Chondrocyte (in vitro differentiated cells): Measurements from ENCODE around the gene ARX. TPM values are rescaled to one million over a fixed set of nuclear protein-coding genes. Genes with fewer than 3 reads are reported as not detected.

Experiments used
- DNase-seq: peaks from one replicate; pipeline ENCODE4 v3.0.0; 2021; ENCODE audit warnings: mixed read lengths, low spot score
- H3K27ac Mint-ChIP-seq: one replicate; pipeline ENCODE4 v1.8.0; 2021; ENCODE audit warnings: mild to moderate bottlenecking, moderate library complexity, mixed read lengths; ENCODE audit not compliant: unreplicated experiment
- H3K27me3 Mint-ChIP-seq: 2 replicates; pipeline ENCODE4 v1.8.0; 2021; ENCODE audit warnings: low read depth, mixed read lengths
- H3K36me3 Mint-ChIP-seq: 2 replicates; pipeline ENCODE4 v1.8.0; 2021; ENCODE audit warnings: low read depth, mixed read lengths
- H3K4me1 Mint-ChIP-seq: 2 replicates; pipeline ENCODE4 v1.8.0; 2021; ENCODE audit warnings: low read depth, mild to moderate bottlenecking, mixed read lengths
- H3K4me3 Mint-ChIP-seq: one replicate; pipeline ENCODE4 v1.8.0; 2021; ENCODE audit warnings: mild to moderate bottlenecking, moderate library complexity, mixed read lengths; ENCODE audit not compliant: unreplicated experiment
- H3K9me3 Mint-ChIP-seq: 2 replicates; pipeline ENCODE4 v1.8.0; 2021; ENCODE audit warnings: low read depth, mixed read lengths
- total RNA-seq: library from RNA; stranded (reverse); gene quantifications from 3 replicates; pipeline ENCODE4 v1.2.1, GENCODE V29; 2021
- TF ChIP-seq, protein P1 (sequence below): fragments of 200-600 bp; sonication (generic); IDR thresholded peaks from 2 replicates; pipeline ENCODE4 v1.5.0; 2021; ENCODE audit warnings: antibody characterized with exemption, mild to moderate bottlenecking, moderate library complexity

ARX gene
- total RNA-seq, 1 donor from 2014 or later: not detected

DNA sequence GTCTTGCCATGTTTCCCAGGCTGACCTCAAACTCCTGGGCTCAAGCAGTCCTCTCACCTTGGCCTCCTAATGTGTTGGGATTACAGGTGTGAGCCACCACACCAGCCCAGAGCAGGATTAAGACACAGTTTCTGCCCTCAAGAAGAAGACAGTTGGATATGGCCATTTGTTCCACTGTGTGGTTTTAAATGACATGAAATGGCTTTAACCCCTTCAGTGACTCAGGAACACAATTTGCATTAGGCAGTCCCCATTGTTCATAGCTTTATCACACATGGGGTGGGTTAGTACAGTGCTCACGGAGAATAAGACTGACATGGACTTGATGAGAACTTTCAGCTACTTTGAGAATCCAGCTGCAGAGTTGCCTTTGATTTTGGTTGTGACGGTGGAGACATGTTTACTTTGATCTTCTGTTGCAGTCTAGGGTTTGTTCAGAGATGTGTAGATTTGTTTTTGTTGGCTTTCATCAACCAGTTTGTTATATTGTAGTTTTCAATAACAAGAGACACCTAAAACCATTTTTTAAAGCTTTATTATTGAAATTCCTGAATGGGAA lies 60.3 kb downstream of the ARX start:
- Mint-ChIP-seq H3K9me3 (no peaks in the 10 kb centered on the region), H3K36me3 (peaks cover 1% of the 10 kb centered on the region), H3K4me3 (no peak overlapping the region), H3K27ac (no peak overlapping the region), H3K4me1 (no peaks in the 10 kb centered on the region), H3K27me3 (no peaks in the 10 kb centered on the region)
- TF ChIP-seq, protein P1, sequence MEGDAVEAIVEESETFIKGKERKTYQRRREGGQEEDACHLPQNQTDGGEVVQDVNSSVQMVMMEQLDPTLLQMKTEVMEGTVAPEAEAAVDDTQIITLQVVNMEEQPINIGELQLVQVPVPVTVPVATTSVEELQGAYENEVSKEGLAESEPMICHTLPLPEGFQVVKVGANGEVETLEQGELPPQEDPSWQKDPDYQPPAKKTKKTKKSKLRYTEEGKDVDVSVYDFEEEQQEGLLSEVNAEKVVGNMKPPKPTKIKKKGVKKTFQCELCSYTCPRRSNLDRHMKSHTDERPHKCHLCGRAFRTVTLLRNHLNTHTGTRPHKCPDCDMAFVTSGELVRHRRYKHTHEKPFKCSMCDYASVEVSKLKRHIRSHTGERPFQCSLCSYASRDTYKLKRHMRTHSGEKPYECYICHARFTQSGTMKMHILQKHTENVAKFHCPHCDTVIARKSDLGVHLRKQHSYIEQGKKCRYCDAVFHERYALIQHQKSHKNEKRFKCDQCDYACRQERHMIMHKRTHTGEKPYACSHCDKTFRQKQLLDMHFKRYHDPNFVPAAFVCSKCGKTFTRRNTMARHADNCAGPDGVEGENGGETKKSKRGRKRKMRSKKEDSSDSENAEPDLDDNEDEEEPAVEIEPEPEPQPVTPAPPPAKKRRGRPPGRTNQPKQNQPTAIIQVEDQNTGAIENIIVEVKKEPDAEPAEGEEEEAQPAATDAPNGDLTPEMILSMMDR: no peak
- no peak for DNase-seq

DNA sequence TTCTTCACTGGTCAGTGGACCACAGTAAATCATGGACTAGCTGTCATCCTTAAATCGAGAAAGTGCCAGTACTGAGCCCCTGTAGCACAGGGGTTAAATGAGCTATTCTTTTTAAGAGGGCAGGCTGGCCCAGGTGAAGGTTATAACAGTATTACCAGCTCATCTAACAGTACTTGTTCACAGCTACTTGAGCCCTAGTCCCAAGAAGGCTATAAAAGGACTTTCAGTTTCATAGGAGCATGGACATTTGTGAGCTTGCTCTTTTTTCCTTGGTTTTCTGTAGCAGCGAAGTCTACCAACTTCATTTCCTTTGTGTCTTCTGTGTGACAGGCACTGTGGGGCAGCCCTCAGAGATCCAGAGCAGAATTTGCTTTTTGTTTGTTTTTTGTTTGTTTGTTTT lies 61.0 kb downstream of the ARX start:
- no peak for DNase-seq
- Mint-ChIP-seq H3K36me3 (peaks cover 1% of the 10 kb centered on the region), H3K4me3 (no peak overlapping the region), H3K4me1 (no peaks in the 10 kb centered on the region), H3K27ac (no peak overlapping the region), H3K27me3 (no peaks in the 10 kb centered on the region), H3K9me3 (no peaks in the 10 kb centered on the region)
- TF ChIP-seq, protein P1: no peak
